HG02870 (cell line): Measurements from ENCODE around the gene RBMY1A1.
"Not testable (repeated sequence)": the region's sequence is repeated elsewhere in the genome, so short reads cannot be mapped to it uniquely, and the experiment has no call there.

Experiments
- ATAC-seq: cut with Tn5 transposase; IDR thresholded peaks from one replicate; pipeline ENCODE4 v1.9.1; 2021; ENCODE audit warnings: mild to moderate bottlenecking, moderate library complexity; ENCODE audit not compliant: unreplicated experiment

Gene RBMY1A1

DNA sequence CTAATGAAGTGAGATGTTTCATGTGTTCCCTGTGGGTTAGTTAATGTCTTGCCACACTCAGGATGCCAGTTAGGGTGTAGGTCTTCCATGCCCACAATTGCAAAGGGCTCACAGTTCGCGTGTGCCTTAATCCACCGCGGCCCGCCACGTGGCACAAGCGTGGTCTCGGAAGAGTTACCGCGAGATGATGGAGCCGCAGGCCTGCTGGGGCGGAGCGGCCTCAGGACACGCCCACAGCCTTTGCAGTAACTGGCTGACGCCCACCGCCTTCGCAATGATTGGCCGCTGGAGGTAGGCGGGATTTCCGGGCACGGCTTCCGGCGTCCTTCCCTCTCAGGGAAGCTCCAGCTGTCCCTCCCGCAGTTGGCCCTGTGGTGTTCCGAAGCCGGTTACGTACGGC, at the start of gene RBMY1A1:
RBMY1A1 (plus strand) TSS at position 301 of the 400 bp plus-strand sequence. CDS start 2,013 bp downstream, outside the sequence.
- not testable (repeated sequence) for ATAC-seq

- ATAC-seq = not testable (repeated sequence)
Measured at GRCh38 chrY:21511038-21511437, 23.6 kb upstream of the RBMY1A1 start, which contains the start of gene RBMY1B. RBMY1B (plus strand) TSS chrY:21511338; CDS start chrY:21513351, 2,013 bp downstream.

DNA sequence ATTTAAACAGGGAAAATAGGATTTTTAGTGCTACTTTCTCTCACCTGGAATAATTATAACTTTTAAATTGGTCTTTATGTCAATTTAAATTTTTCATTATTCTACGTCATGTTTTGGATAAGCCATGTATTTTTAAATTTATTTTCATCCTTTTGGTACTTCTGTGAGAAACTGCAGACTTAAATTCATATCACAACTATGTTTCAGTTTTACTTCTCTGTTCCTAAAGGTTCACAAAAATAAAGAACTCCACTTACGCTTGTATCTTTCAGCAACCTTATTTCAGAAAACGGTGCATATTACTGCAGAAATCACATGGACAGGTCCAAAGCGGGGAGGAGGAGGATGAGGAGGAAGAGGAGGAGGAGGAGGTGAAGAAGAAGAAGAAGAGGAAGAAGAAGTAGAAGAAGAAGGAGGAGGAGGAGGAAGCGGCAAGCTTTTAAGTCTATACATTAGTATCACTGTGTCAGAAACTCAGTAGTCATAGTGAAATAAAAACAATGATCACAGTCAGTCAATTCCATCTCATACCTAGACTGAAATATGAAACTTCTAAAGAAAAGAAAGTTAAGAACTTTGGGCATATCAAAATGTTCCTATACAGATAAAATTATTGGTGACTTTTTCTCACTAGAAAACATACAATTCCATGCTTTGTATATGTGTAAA, 24.8 kb downstream of the RBMY1A1 start:
- not testable (repeated sequence) for ATAC-seq

DNA sequence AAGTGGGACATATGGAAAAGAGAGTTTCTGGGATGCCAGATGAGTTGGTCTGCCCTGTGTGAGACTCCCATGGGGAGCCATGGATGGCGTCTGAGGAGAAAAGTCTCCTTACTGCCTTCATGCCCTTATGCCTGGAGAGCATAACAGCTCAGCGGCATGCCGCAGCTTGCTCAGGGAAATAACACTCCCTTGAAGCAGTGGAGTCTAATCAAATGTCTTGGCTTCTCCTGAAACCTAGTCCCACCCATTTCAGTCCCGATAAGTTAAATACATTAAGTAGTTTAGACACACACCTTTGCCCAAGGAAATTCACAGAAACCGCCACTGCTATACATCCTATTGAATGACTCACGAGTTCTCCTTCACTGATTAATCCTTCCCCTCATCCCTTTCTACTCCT, 50.8 kb downstream of the RBMY1A1 start:
- ATAC-seq = no peak

GRCh38 chrY:21586454-21586853, 51.8 kb downstream of the RBMY1A1 start:
- ATAC-seq = not testable (repeated sequence)

GRCh38 chrY:21592059-21592458, 57.4 kb downstream of the RBMY1A1 start:
- ATAC-seq = no peak

- ATAC-seq = not testable (repeated sequence)
Measured at GRCh38 chrY:21596287-21596686, 61.6 kb downstream of the RBMY1A1 start.
